ENCODE results near the gene CPB2.

Gene CPB2

DNA sequence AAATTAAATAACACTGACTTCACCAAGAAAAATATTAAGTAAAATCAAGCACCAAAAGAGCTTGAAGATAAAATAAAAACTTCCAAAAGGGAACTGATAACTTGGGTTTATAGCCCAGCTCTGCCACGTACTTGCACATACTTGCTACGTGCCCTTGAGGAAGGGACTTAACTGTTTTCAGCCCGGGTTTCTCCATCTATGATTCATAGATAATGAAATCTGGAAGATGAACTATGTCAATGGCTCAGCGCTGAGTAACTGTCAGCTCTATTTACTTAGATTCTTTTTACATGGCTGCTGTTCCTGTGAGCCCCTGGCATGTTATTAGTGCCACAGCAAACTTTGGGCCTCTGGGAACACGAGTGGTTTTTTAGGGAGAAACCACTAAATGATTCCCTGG, 42.6 kb downstream of the CPB2 start:
- Mint-ChIP-seq H3K36me3 (ENCODE audit: low read depth) (no peaks in the 10 kb centered on the region), H3K27me3 (ENCODE audit: low read depth) (no peaks in the 10 kb centered on the region), H3K9me3 (no peaks in the 10 kb centered on the region), H3K4me1 (no peaks in the 10 kb centered on the region), H3K4me3 (no peak overlapping the region), H3K27ac (no peak overlapping the region)
- TF ChIP-seq, protein P1, sequence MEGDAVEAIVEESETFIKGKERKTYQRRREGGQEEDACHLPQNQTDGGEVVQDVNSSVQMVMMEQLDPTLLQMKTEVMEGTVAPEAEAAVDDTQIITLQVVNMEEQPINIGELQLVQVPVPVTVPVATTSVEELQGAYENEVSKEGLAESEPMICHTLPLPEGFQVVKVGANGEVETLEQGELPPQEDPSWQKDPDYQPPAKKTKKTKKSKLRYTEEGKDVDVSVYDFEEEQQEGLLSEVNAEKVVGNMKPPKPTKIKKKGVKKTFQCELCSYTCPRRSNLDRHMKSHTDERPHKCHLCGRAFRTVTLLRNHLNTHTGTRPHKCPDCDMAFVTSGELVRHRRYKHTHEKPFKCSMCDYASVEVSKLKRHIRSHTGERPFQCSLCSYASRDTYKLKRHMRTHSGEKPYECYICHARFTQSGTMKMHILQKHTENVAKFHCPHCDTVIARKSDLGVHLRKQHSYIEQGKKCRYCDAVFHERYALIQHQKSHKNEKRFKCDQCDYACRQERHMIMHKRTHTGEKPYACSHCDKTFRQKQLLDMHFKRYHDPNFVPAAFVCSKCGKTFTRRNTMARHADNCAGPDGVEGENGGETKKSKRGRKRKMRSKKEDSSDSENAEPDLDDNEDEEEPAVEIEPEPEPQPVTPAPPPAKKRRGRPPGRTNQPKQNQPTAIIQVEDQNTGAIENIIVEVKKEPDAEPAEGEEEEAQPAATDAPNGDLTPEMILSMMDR (IDR thresholded peaks at IDR 0.05; ENCODE audit: unreplicated experiment in 3 of 3): no peak

DNA sequence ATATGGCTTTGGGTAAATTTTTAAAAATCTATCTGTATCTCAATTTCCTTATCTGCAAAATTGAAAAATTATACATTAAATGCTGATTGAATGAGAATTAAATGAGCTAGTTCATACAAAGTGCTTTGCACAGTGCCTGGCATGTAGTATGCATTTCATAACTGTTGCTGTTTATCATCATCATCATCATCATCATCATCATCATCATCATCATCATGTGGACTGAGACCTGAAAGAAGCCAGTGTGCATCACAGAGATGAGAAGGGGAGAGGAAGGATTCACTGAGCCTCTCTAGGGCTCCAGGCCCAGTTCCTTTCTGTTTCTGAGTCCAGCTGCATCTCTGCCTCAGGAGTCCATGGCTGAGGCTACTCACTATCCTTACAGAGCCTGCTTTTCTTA, 45.4 kb downstream of the CPB2 start:
- TF ChIP-seq, protein P1 (IDR thresholded peaks at IDR 0.05; ENCODE audit: unreplicated experiment in 3 of 3): no peak
- no peak overlapping the region for H3K4me3 Mint-ChIP-seq
- H3K9me3 Mint-ChIP-seq: no peaks in the 10 kb centered on the region
- no peak overlapping the region for H3K27ac Mint-ChIP-seq
- no peaks in the 10 kb centered on the region for H3K4me1 Mint-ChIP-seq
- no peaks in the 10 kb centered on the region for H3K27me3 Mint-ChIP-seq (ENCODE audit: low read depth)
- no peaks in the 10 kb centered on the region for H3K36me3 Mint-ChIP-seq (ENCODE audit: low read depth)

DNA sequence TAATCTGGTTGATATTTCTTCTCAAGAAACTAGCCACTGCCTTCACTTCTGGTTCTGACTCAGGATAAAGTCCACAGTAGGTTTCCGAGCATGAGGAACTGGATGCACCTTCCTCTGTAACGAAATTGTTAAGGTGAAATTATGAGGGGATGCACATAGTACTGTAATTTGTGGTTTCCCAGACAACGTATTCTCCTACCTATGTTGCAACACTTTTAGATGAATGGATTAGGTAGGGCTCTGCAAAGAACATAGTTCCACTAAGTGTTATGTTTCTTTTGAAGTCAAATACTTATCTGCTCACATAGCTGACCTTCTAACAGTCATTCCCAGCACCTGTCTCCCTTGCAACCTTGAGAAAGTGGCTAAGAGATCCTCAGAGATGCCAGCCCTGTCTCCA, 46.6 kb downstream of the CPB2 start:
- Mint-ChIP-seq H3K4me1 (peaks cover 5% of the 10 kb centered on the region), H3K27ac (no peak overlapping the region), H3K36me3 (ENCODE audit: low read depth) (no peaks in the 10 kb centered on the region), H3K9me3 (no peaks in the 10 kb centered on the region), H3K27me3 (ENCODE audit: low read depth) (no peaks in the 10 kb centered on the region), H3K4me3 (no peak overlapping the region)
- TF ChIP-seq, protein P1 (IDR thresholded peaks at IDR 0.05; ENCODE audit: unreplicated experiment in 3 of 3): no peak

DNA sequence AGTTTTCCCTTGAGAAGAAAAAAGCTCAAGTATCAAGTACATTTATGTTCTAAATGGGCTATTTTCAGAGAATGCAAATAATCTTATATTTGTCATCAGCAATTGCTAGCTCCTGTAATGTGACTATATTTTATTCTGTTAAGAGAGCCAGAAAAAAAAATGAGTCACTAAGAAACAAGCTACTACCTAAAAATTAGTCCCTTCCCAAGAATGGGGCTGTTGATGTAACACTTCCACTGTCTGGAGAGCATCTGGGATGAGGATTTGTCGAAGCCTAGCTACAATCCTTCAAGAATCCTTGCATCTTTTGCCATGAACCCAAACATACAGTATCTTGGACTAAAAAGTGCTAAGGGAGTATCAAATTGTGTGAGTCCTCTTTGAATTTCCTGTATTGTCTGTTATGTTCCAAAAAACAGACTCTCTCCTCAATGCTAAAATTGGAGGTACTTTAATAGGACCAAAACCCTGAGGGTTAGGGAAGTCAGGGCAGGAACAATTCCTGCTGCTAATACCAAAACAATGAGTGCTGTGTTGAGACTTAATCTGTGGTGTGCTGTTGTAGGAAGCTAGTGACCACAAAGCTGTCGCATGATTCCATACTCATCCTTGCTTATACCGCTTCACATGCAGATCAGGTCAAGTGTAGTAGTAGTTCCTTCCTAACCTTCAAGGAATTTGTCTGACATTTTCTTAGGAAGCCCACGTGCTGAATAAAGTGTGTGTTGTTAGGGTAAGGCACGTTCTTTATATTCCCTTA, 47.4 kb downstream of the CPB2 start:
- Mint-ChIP-seq H3K36me3 (ENCODE audit: low read depth) (no peaks in the 10 kb centered on the region), H3K27me3 (ENCODE audit: low read depth) (no peaks in the 10 kb centered on the region), H3K9me3 (no peaks in the 10 kb centered on the region), H3K4me3 (no peak overlapping the region), H3K4me1 (peaks cover 13% of the 10 kb centered on the region), H3K27ac (no peak overlapping the region)
- TF ChIP-seq, protein P1 (IDR thresholded peaks at IDR 0.05; ENCODE audit: unreplicated experiment in 3 of 3): no peak

DNA sequence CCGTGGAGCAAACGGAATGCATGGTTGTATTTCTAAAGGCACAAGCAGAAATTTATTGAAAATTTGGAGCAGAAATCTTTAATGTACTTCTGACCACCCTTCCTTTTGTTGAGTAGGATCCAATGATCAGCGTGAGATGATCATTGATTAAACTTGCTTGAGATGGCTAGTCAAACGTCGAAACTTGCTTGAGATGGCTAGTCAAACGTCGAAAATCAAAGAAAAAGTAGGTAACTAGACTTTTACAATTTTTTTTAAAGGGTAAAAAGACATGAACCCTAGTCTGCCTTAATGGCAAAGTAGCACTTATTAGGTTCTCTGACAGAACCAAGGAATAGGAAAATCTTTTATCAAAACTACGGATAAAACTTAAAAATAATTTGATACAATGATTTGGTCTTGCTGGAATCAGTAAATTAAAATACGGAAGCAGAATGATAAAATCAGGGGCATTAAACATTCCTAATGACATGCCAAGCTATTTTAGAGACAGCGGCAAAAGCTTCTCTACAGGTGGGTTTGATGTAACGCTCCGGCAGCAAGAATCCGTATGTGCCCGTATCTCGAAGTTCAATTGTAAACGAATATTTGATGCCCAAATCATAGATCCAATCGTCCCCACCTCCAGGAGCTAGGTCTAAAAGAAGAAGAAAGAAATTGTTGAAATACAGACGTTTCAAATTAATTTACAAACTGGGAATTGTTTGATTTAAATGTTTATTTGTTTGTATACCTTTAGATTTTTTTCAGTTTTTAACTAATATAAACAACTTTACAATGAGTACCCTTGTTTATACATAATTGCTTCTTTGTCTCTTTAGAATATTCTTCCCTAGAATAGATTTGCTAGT, 51.4 kb downstream of the CPB2 start:
- Mint-ChIP-seq H3K27ac (peak overlapping the region; percentile 82 to 97 (median 96)), H3K4me1 (peaks cover 30% of the 10 kb centered on the region), H3K36me3 (ENCODE audit: low read depth) (no peaks in the 10 kb centered on the region), H3K27me3 (ENCODE audit: low read depth) (no peaks in the 10 kb centered on the region), H3K4me3 (peak overlapping the region; percentile 93 to 98 (median 93)), H3K9me3 (no peaks in the 10 kb centered on the region)
- TF ChIP-seq, protein P1 (IDR thresholded peaks at IDR 0.05; ENCODE audit: unreplicated experiment in 3 of 3): no peak

Measured in nephron (organoid).